GM12878 (cell line): Measurements from ENCODE around the gene DMRTB1. TPM values are rescaled to one million over a fixed set of nuclear protein-coding genes. Genes with fewer than 3 reads are reported as not detected.

Experiments used
- ATAC-seq: fragments of 200-7000 bp; cut with Tn5 transposase; 3 replicates; pipeline ENCODE4 v1.9.1; 2020; ENCODE audit warnings: mild to moderate bottlenecking, moderate library complexity
- BruUV-seq: library from RNA; stranded (reverse); fragments of 400-500 nt; replicated peaks from 2 replicates; lab custom pipeline; 2021; lab: Mats Ljungman, UMichigan
- CTCF ChIA-PET: fragments of 300-600 bp; sonication (Branson Sonifier 250); formaldehyde crosslinking; extraction: SDS; loops from one replicate; lab custom pipeline; 2021; ENCODE audit warnings: inconsistent platforms; lab: Yijun Ruan, JAX
- POLR2A ChIA-PET: fragments of 350-600 bp; formaldehyde crosslinking; extraction: SDS; loops from one replicate; lab custom pipeline; 2021; ENCODE audit warnings: inconsistent platforms; lab: Charles Lee
- RAD21 ChIA-PET: fragments of 300-600 bp; sonication (Branson Sonifier 250); formaldehyde crosslinking; loops from one replicate; lab custom pipeline; 2023; ENCODE audit warnings: antibody characterized with exemption; ENCODE audit not compliant: unreplicated experiment; lab: Charles Lee
- SMC1A ChIA-PET: fragments of 300-600 bp; sonication (Branson Sonifier 250); formaldehyde crosslinking; loops from one replicate; lab custom pipeline; 2023; ENCODE audit not compliant: unreplicated experiment, uncharacterized antibody; lab: Charles Lee
- DNase-seq: peaks from one replicate; pipeline ENCODE4 v3.0.0-alpha.2; 2011; ENCODE audit warnings: low read depth, low spot score
- FAIRE-seq: peaks from 3 replicates; lab custom pipeline; 2011; peaks lifted over from hg19 to GRCh38; lab: Jason Lieb, UNC
- H2AFZ ChIP-seq: 2 replicates; pipeline ENCODE4 v1.6.0; 2011; ENCODE audit warnings: low read depth, low read length, control low read depth; ENCODE audit not compliant: control insufficient read depth
- H3K27ac ChIP-seq: 2 replicates; pipeline ENCODE4 v1.5.1; 2011; ENCODE audit warnings: control low read depth; ENCODE audit not compliant: control insufficient read depth, insufficient read depth
- H3K27me3 ChIP-seq, 2 experiments: replicated peaks in 1 of 2; 2 replicates each; pipeline versions ENCODE4 v1.6.0 to v1.6.1; 2011; ENCODE audit warnings: low read length in 1 of 2; ENCODE audit not compliant: control insufficient read depth in 2 of 2, insufficient read depth in 2 of 2
- H3K36me3 ChIP-seq, 2 experiments: 2 replicates each; pipeline ENCODE4 v1.5.1; 2011; ENCODE audit warnings: low read length in 1 of 2; ENCODE audit not compliant: control insufficient read depth in 2 of 2, insufficient read depth in 2 of 2
- H3K4me1 ChIP-seq: 2 replicates; pipeline ENCODE4 v1.6.1; 2011; ENCODE audit warnings: mild to moderate bottlenecking, low read length, moderate library complexity, mixed read lengths; ENCODE audit not compliant: control insufficient read depth, insufficient read depth
- H3K4me2 ChIP-seq: 2 replicates; pipeline ENCODE4 v1.6.0; 2011; ENCODE audit warnings: control low read depth; ENCODE audit not compliant: control insufficient read depth, insufficient read depth
- H3K4me3 ChIP-seq: fragments of 200-600 bp; sonication (generic); 2 replicates; pipeline ENCODE4 v1.5.1; 2016
- H3K79me2 ChIP-seq: 2 replicates; pipeline ENCODE4 v1.6.0; 2011; ENCODE audit warnings: low read length; ENCODE audit not compliant: control insufficient read depth, insufficient read depth
- H3K9ac ChIP-seq: 2 replicates; pipeline ENCODE4 v1.8.0; 2011; ENCODE audit warnings: low read length, control low read depth, mixed read lengths; ENCODE audit not compliant: control insufficient read depth, insufficient read depth
- H3K9me3 ChIP-seq: replicated peaks from 3 replicates; pipeline ENCODE4 v1.5.1; 2011; ENCODE audit warnings: mild to moderate bottlenecking, low read length; ENCODE audit not compliant: control insufficient read depth, insufficient read depth
- H4K20me1 ChIP-seq: 2 replicates; pipeline ENCODE4 v1.6.0; 2011; ENCODE audit not compliant: control insufficient read depth, insufficient read depth
- DPF2 ChIP-seq: fragments of 450-650 bp; IDR thresholded peaks from 2 replicates; pipeline ENCODE4 v1.6.1; 2017; ENCODE audit warnings: mild to moderate bottlenecking
- EP300 ChIP-seq, 2 experiments: fragments of 150-350 bp in 1 of 2; IDR thresholded peaks; 2 replicates each; pipeline ENCODE4 v1.6.1; 2011 to 2012; ENCODE audit warnings: low read depth in 2 of 2, low read length in 2 of 2, borderline replicate concordance in 1 of 2, improper control_type of control experiment in 1 of 2, inconsistent platforms in 1 of 2; ENCODE audit not compliant: control insufficient read depth in 1 of 2
- ETV6 ChIP-seq, 2 experiments: fragments of 450-650 bp in 1 of 2; IDR thresholded peaks in 1 of 2; conservative IDR thresholded peaks in 1 of 2; 2 replicates each; pipeline ENCODE4 v1.6.1; 2014; ENCODE audit warnings: antibody characterized with exemption in 1 of 2, borderline replicate concordance in 1 of 2, low read depth in 1 of 2, mild to moderate bottlenecking in 1 of 2, moderate library complexity in 1 of 2
- FOXM1 ChIP-seq: IDR thresholded peaks from 2 replicates; pipeline ENCODE4 v1.6.1; 2012; ENCODE audit warnings: low read depth, mild to moderate bottlenecking, inconsistent platforms, low read length, moderate library complexity
- NR2C2 ChIP-seq: IDR thresholded peaks from 2 replicates; pipeline ENCODE4 v1.6.1; 2011; ENCODE audit warnings: borderline replicate concordance, low read depth; ENCODE audit not compliant: control insufficient read depth, insufficient read length
- PKNOX1 ChIP-seq: fragments of 450-650 bp; IDR thresholded peaks from 2 replicates; pipeline ENCODE4 v1.6.1; 2016; ENCODE audit warnings: mild to moderate bottlenecking
- SMAD5 ChIP-seq: IDR thresholded peaks from 2 replicates; pipeline ENCODE4 v1.6.1; 2016; ENCODE audit warnings: antibody characterized with exemption, low read depth
- TCF3 ChIP-seq: IDR thresholded peaks from 2 replicates; pipeline ENCODE4 v1.6.1; 2012; ENCODE audit warnings: low read depth, mild to moderate bottlenecking, low read length, borderline replicate concordance; ENCODE audit not compliant: insufficient read depth
- WGBS: methylation state at CpG from one replicate; pipeline ENCODE4 v1.1.6; 2016; ENCODE audit warnings: low lambda C conversion rate; ENCODE audit not compliant: insufficient replicate concordance, insufficient coverage; ENCODE audit errors: missing lambda C conversion rate; 5-methylcytosine and 5-hydroxymethylcytosine counted together
- in situ Hi-C: fragments of 300-500 bp; cut with MboI; formaldehyde crosslinking; loops from 9 replicates; pipeline ENCODE4 v1.14.3; 2018; ENCODE audit warnings: mixed read lengths
- intact Hi-C: fragments of 100-400 bp; cut with micrococcal nuclease; formaldehyde crosslinking; loops from one replicate; pipeline ENCODE4 v1.14.2; 2022; ENCODE audit not compliant: unreplicated experiment
- polyA plus RNA-seq, 11 experiments: library from polyadenylated mRNA; depleted of rRNA in 4 of 11; unstranded in 6 of 11; stranded (reverse) in 5 of 11; fragments of >200 nt; fragmentation: Nextera tagmentation in 4 of 11; fragmentation: Illumina TruSeq in 1 of 11; extraction: Ambion mirVana in 4 of 11; extraction: Trizol in 1 of 11; gene quantifications; 1 replicate in 1 of 11; 2 replicates in 10 of 11; pipeline versions ENCODE4 v1.2.1 to v1.2.3, GENCODE V29; 2011 to 2016; ENCODE audit warnings: inconsistent platforms in 2 of 11, missing spikeins in 2 of 11, low read depth in 1 of 11
- total RNA-seq, 4 experiments: library from RNA; depleted of rRNA in 3 of 4; stranded (reverse); fragments of >200 nt in 3 of 4; fragmentation: Illumina TruSeq in 1 of 4; extraction: Trizol in 1 of 4; gene quantifications; 2 replicates each; pipeline versions ENCODE4 v1.2.1 to v1.2.3, GENCODE V29; 2013 to 2021
- TF ChIP-seq, protein P1 (sequence below): fragments of 450-650 bp; IDR thresholded peaks from 2 replicates; pipeline ENCODE4 v1.6.1; 2016; ENCODE audit warnings: mild to moderate bottlenecking, moderate library complexity, borderline replicate concordance
- TF ChIP-seq, protein P2 (sequence below): fragments of 150-350 bp; IDR thresholded peaks from 2 replicates; pipeline ENCODE4 v1.6.1; 2016; ENCODE audit warnings: low read depth, low read length

DMRTB1 gene
- total and polyA plus RNA-seq, 10 of the 15 experiments (the other 5 are each of a cell fraction or from before 2014, with no cell fraction given) = not detected

DNA sequence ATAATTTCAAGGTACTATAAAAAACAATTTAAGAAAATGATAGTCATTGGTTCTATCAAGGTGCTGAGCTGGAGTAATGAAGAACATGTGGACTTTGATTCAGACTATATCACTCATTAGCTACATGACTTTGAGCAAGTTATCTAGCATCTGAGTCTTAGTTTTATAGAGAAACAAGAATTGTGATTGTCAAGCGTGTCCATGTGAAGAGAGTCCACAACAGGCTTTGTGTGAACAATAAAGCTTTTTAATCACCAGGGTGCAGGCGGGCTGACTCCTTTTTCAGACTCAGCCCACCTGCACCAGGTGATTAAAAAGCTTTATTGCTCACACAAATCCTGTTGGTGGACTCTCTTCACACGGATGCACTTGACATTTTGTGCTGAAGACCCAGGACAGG lies 26.6 kb upstream of the DMRTB1 start:
- Histone ChIP-seq H3K4me3 (no peak overlapping the region), H3K27ac (no peak overlapping the region), H3K36me3 (no peaks in the 10 kb centered on the region), H3K79me2 (no peaks in the 10 kb centered on the region), H3K9ac (no peak overlapping the region), H3K9me3 (no peaks in the 10 kb centered on the region; the same call in 2 of the 3 replicates), H3K4me1 (no peaks in the 10 kb centered on the region), H2AFZ (no peak overlapping the region), H3K27me3 (peaks cover 0 to 1% of the 10 kb centered on the region in 2 experiments; a peak in 3 of 4 replicates), H4K20me1 (no peaks in the 10 kb centered on the region; the same call in 1 of the 2 replicates), H3K4me2 (no peak overlapping the region)
- ChIA-PET SMC1A (interaction anchor here (0.8 to 1.7 kb wide), 6 partner anchors 10 to 98 kb away, joined by 3 to 7 read pairs (median 4); no protein-coding TSS in a partner anchor), CTCF (interaction anchor here (0.6 to 1.6 kb wide), 3 partner anchors 12 to 26 kb away, joined by 3 to 7 read pairs (median 3); no protein-coding TSS in a partner anchor), POLR2A (interaction anchor here (0.7 to 1.3 kb wide), 2 partner anchors 10 to 1179 kb away, joined by 4 read pairs; no protein-coding TSS in a partner anchor), RAD21 (interaction anchor here (1.1 kb wide), 1 partner anchor 11 kb away, joined by 4 read pairs; no protein-coding TSS in a partner anchor)
- BruUV-seq = no TSS peak
- intact Hi-C loops (no loop called here), in situ Hi-C loops (no loop called here)
- 3% methylated on average over 3 of the region's 3 CpGs for WGBS
- ATAC-seq (no peak), DNase-seq (no peak), FAIRE-seq (no peak)
- TF ChIP-seq EP300 (IDR thresholded peaks at IDR 0.05; ENCODE audit: borderline replicate concordance in 1 of 2, control insufficient read depth in 1 of 2, low read depth in 2 of 2, low read length in 2 of 2) (no peak), DPF2 (no peak), PKNOX1 (no peak), TCF3 (no peak), FOXM1 (no peak), SMAD5 (no peak), NR2C2 (no peak), ETV6 (conservative IDR thresholded peaks at IDR 0.05 in 1 of 2, IDR thresholded peaks at IDR 0.05 in 1 of 2; ENCODE audit: borderline replicate concordance in 1 of 2, low read depth in 1 of 2) (no peak)
- TF ChIP-seq, protein P1, sequence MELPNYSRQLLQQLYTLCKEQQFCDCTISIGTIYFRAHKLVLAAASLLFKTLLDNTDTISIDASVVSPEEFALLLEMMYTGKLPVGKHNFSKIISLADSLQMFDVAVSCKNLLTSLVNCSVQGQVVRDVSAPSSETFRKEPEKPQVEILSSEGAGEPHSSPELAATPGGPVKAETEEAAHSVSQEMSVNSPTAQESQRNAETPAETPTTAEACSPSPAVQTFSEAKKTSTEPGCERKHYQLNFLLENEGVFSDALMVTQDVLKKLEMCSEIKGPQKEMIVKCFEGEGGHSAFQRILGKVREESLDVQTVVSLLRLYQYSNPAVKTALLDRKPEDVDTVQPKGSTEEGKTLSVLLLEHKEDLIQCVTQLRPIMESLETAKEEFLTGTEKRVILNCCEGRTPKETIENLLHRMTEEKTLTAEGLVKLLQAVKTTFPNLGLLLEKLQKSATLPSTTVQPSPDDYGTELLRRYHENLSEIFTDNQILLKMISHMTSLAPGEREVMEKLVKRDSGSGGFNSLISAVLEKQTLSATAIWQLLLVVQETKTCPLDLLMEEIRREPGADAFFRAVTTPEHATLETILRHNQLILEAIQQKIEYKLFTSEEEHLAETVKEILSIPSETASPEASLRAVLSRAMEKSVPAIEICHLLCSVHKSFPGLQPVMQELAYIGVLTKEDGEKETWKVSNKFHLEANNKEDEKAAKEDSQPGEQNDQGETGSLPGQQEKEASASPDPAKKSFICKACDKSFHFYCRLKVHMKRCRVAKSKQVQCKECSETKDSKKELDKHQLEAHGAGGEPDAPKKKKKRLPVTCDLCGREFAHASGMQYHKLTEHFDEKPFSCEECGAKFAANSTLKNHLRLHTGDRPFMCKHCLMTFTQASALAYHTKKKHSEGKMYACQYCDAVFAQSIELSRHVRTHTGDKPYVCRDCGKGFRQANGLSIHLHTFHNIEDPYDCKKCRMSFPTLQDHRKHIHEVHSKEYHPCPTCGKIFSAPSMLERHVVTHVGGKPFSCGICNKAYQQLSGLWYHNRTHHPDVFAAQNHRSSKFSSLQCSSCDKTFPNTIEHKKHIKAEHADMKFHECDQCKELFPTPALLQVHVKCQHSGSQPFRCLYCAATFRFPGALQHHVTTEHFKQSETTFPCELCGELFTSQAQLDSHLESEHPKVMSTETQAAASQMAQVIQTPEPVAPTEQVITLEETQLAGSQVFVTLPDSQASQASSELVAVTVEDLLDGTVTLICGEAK = no peak
- TF ChIP-seq, protein P2, sequence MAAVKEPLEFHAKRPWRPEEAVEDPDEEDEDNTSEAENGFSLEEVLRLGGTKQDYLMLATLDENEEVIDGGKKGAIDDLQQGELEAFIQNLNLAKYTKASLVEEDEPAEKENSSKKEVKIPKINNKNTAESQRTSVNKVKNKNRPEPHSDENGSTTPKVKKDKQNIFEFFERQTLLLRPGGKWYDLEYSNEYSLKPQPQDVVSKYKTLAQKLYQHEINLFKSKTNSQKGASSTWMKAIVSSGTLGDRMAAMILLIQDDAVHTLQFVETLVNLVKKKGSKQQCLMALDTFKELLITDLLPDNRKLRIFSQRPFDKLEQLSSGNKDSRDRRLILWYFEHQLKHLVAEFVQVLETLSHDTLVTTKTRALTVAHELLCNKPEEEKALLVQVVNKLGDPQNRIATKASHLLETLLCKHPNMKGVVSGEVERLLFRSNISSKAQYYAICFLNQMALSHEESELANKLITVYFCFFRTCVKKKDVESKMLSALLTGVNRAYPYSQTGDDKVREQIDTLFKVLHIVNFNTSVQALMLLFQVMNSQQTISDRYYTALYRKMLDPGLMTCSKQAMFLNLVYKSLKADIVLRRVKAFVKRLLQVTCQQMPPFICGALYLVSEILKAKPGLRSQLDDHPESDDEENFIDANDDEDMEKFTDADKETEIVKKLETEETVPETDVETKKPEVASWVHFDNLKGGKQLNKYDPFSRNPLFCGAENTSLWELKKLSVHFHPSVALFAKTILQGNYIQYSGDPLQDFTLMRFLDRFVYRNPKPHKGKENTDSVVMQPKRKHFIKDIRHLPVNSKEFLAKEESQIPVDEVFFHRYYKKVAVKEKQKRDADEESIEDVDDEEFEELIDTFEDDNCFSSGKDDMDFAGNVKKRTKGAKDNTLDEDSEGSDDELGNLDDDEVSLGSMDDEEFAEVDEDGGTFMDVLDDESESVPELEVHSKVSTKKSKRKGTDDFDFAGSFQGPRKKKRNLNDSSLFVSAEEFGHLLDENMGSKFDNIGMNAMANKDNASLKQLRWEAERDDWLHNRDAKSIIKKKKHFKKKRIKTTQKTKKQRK = no peak
